NCI-H1105 treated with DMSO at 0.1 percent for 48 hours (cell line): ENCODE data around the gene NFIC.
A peak's percentile ranks its signal among the peaks of the same experiment; 100 is the strongest.
"Not testable (repeated sequence)": the region's sequence is repeated elsewhere in the genome, so short reads cannot be mapped to it uniquely, and the experiment has no call there.

Experiments
- DNase-seq: peaks from one replicate; lab custom pipeline; 2025; lab: John Stamatoyannopoulos, UW

The NFIC gene

DNA sequence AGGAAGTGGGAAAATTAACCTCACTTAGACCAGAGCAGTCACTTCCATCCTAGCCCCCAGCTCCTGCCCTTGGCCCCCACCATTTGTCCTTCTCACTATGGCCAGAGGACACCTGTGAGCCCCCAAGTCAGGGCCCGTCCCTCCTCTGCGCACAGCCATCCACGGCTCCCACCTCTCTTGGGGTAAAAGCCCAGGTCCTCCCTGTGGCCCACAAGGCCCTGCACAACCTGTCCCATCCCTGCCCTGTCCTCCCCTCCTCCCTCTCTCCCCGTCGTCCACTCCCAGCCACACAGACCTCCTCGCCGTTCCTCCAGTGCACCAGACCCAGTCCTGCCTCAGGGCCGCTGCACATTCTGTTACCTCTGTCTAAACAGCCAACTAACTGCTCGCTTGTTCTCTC, 60.0 kb downstream of the NFIC start:
- no peak for DNase-seq

GRCh38 chr19:3430366-3430680, 63.9 kb downstream of the NFIC start:
- not testable (repeated sequence) for DNase-seq

- DNase-seq: no peak
These were observed 65.5 kb downstream of the NFIC start for GRCh38 chr19:3431760-3432397.

- DNase-seq: no peak
These were observed 66.9 kb downstream of the NFIC start for GRCh38 chr19:3433313-3433712.

DNA sequence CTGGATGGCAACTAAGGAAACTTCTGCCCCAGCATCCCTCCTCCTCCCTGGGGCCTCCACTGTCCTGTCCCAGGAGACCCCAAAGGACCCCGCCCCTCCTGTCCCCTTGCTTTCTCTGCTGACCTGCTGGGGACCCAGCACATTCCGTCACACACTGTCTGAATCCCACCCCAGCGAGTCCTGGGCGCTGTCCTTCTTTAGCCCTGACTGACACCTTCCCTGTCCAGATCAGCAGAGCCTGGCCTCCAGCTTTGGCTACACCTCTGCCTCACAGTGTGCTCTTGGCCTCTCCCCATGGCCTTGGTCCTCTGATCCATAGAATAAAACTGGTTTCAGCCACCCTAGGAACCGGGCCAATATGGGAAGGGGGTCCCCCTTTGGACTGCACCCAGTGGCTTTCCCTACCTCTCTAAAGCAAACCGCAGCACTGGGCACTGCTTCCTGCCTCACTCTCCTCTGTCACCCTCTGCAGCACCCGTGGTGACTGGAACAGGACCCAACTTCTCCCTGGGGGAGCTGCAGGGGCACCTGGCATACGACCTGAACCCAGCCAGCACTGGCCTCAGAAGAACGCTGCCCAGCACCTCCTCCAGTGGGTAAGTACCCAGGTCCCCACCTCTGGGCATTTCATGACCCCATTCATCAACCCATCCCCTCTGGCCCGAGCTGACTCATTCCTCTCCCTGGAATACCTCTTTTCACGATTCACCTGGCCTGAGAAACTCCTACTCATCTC, 67.6 kb downstream of the NFIC start:
- DNase-seq: no peak

- peak; percentile 94 for DNase-seq
These were observed 68.5 kb downstream of the NFIC start for GRCh38 chr19:3434630-3435553.

DNA sequence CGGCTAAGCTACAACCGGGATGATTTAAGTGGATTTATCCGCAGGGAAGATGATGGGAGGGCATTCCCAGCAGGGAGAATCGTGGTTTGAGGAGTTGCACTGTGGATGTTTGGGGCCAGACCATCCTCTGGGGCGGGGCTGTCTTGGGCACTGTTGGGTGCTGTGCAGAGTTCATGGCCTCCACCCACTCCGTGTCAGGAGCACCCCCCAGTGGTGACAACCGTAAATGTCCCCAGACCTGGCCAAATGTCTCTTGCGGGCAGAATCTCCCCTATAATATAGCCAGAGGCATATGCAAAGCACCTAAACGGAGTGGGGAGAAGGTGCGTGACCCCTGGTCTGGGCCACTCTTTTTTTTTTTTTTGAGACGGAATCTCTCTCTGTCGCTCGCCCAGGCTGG, 73.7 kb downstream of the NFIC start:
- DNase-seq: no peak

GRCh38 chr19:3441089-3441985, 75.0 kb downstream of the NFIC start:
- no peak for DNase-seq

DNA sequence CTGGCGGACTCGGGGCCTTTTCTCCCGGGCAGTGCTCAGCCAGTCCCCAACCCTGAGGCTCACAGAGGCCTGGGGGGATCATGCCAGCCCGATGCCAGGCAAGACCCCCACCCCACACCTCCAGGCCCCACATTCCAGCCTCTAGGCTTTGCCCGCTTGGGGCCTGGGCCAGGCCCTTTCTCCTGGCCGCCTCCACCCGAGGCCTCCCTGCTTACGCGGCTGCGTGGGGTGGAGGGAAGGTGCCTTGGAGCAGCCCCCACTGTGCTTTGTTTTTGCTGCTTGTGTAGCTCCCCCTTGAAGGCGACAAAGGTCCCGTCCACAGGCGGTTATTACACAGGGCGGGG, 75.6 kb downstream of the NFIC start:
- DNase-seq: no peak

- DNase-seq: no peak
These were observed 76.2 kb downstream of the NFIC start for GRCh38 chr19:3442487-3443071.

DNA sequence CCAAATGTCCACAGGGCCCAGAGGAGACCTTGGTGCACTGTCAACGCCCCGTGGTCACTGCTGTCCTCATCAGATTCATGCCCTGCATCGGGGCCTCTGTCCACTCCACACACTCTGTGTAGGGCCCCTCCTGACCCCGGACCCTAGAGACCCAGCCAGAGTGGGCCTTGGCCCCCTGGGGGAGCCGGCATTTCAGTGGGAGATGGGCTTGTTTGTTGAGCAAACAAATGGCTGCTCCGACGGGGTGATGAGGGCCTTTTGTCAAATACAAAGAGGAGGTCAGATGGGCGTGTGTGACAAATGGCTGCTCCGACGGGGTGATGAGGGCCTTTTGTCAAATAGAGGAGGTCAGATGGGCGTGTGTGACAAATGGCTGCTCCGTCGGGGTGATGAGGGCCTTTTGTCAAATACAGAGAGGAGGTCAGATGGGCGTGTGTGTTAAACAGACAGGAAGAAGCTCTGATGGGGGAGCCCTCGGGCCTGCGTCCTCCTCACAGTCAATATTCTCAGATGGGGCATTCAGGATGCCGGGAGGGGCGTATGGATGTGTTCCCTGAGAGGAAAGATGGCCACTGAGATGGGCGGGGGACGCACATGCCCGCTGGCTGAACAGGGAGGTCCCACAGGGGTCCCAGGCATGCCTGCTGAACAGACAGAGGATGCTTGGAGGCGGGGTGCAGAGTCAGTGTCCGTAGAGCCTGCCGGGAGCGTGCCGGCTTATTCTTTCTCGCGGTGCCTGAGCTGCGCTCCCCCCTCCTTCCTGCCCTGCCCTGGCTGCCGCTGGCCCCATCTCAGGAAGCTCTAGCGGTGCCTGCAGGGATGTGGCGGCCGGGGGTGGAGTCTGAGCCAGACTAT, 77.7 kb downstream of the NFIC start:
- no peak for DNase-seq

DNA sequence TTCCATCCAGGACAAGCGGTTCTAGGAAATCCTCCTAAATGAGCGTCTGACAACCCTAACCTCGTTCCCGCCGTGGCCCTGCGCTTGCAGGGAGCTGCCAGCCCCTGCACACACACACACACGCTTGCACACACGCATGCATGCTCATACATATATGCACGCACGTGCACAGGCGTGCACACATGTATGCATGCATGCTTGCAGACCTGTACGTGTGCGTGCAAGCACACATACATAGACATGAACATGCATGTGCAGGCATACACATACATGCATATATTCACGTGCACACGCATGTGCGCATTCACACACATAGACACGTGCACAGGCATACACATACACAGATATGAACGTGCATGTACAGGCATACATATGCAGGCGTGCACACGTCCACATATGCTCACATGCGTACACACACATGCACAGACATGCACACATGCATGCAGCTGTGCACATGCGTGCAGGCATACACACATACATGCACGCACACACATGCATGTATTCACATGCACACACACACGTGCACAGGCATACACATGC, 78.4 kb downstream of the NFIC start:
- DNase-seq: no peak

- not testable (repeated sequence) for DNase-seq
These were observed 80.3 kb downstream of the NFIC start for GRCh38 chr19:3446657-3447056.

DNA sequence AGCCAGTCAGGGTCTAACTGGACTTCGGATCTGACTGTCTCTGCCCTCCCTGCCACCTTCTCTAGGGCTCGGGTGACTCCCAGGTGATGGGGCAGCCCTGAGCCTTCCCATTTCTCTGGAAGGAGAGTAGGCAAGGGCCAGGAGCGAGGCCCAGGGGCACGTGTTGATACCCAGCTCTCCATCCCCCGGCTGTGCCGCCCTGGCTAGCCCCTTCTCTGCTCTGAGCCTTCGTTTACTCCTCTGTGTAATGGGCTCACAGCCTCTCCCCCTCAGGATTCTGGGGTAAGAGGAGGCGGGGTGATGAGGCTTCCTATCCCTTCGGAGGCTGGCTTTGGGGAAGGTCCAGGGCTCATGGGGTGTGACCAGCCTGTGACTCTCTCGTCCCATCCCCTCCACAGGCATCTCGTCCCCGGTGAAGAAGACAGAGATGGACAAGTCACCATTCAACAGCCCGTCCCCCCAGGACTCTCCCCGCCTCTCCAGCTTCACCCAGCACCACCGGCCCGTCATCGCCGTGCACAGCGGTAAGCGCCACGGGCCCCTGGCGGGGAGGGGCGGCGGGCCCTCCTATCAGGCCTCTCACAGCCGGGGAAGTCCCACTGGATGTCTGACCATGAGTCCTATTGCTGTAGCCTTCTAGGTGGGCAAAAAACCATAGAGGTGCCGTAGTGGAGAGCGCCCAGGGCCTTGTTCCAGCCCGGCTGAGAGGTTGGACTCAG, 82.4 kb downstream of the NFIC start:
- no peak for DNase-seq

- DNase-seq: no peak
These were observed 84.5 kb downstream of the NFIC start for GRCh38 chr19:3450796-3451411.

GRCh38 chr19:3451451-3451866, 85.1 kb downstream of the NFIC start:
- no peak for DNase-seq

DNA sequence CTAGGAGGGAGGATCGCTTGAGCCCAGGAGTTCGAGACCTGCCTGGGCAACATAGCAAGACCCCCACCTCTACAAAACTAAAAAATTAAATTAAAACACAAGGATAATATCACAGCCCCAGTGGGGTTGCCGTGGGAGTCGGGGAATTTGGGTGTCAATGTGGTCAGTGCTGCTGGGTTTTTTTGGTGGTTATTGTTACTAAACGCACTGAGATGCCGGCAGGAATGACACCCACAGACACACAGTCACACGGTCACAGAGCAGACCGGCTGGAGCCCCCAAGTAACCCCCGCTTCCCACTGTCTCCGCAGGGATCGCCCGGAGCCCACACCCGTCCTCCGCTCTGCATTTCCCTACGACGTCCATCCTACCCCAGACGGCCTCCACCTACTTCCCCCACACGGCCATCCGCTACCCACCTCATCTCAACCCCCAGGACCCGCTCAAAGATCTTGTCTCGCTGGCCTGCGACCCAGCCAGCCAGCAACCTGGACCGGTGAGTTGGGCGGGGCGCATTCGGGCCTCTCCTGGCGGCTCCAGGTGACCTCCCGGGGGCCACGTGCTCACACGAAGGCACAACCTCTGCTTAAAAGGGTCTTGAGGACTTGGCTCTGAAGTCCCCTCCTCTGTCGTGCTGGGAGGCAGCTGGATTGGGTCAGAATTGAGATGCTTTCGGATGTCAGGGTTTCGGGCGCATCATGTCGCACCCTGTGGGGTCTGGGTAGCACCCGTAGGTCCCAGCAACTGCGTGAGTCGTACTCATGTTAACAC, 86.0 kb downstream of the NFIC start:
- DNase-seq: no peak

GRCh38 chr19:3452942-3453214, 86.5 kb downstream of the NFIC start:
- DNase-seq: not testable (repeated sequence)

- DNase-seq: no peak
These were observed 87.5 kb downstream of the NFIC start for GRCh38 chr19:3453840-3454239.
